Suprapubic skin (tissue), 4 donors: ENCODE measurements around the gene ERCC4. TPM values are rescaled to one million over a fixed set of nuclear protein-coding genes. Genes with fewer than 3 reads are reported as not detected.

Experiments used
- DNase-seq, 2 donors: peaks; one replicate each; pipeline ENCODE4 v3.0.0-alpha.2; 2019; ENCODE audit warnings: low spot score in 2 of 2
- H3K27ac ChIP-seq: fragments of 200-600 bp; sonication (generic); one replicate; pipeline ENCODE4 v1.5.1; 2019
- H3K27me3 ChIP-seq: fragments of 200-600 bp; sonication (generic); one replicate; pipeline ENCODE4 v1.5.1; 2019
- H3K36me3 ChIP-seq: fragments of 200-600 bp; sonication (generic); one replicate; pipeline ENCODE4 v1.5.1; 2019
- H3K4me1 ChIP-seq: fragments of 200-600 bp; sonication (generic); one replicate; pipeline ENCODE4 v1.5.1; 2019
- H3K4me3 ChIP-seq: fragments of 200-600 bp; sonication (generic); one replicate; pipeline ENCODE4 v1.5.1; 2019; ENCODE audit warnings: mild to moderate bottlenecking
- H3K9me3 ChIP-seq: fragments of 200-600 bp; sonication (generic); one replicate; pipeline ENCODE4 v1.5.1; 2019
- CTCF ChIP-seq, 2 donors: fragments of 200-600 bp in 1 of 2; fragments of 450-650 bp in 1 of 2; sonication (generic) in 1 of 2; IDR thresholded peaks; one replicate each; pipeline ENCODE4 v1.5.1; 2016 to 2019; ENCODE audit warnings: antibody characterized with exemption in 2 of 2, mild to moderate bottlenecking in 1 of 2, moderate library complexity in 1 of 2
- EP300 ChIP-seq: sonication (generic); formaldehyde crosslinking; IDR thresholded peaks from one replicate; pipeline ENCODE4 v1.6.1; 2017; ENCODE audit warnings: antibody characterized with exemption
- POLR2A ChIP-seq, 2 donors: fragments of 450-650 bp; IDR thresholded peaks; one replicate each; pipeline ENCODE4 v1.6.1; 2017; ENCODE audit warnings: antibody characterized with exemption in 2 of 2, mild to moderate bottlenecking in 2 of 2, moderate library complexity in 2 of 2
- POLR2AphosphoS5 ChIP-seq, 3 donors: sonication (generic); formaldehyde crosslinking; IDR thresholded peaks; one replicate each; pipeline ENCODE4 v1.6.1; 2017; ENCODE audit warnings: antibody characterized with exemption in 3 of 3
- WGBS: methylation state at CpG from one replicate; pipeline ENCODE4 v1.1.5; 2018; 5-methylcytosine and 5-hydroxymethylcytosine counted together
- total RNA-seq, 4 donors: library from RNA; depleted of rRNA; stranded (reverse); fragments of >200 nt; gene quantifications; one replicate each; pipeline ENCODE4 v1.1.0, GENCODE V29; 2016

Gene ERCC4
- total RNA-seq, 4 donors from 2014 or later, result 4.3 to 6.0 (median 5.2) TPM

GRCh38 chr16:13896543-13897182 is 23.3 kb upstream of the ERCC4 start:
- 86% methylated on average over 4 of the region's 4 CpGs for WGBS
- Histone ChIP-seq H3K27me3 (no peaks in the 10 kb centered on the region), H3K36me3 (no peaks in the 10 kb centered on the region), H3K4me1 (no peaks in the 10 kb centered on the region), H3K27ac (no peak overlapping the region), H3K4me3 (no peak overlapping the region), H3K9me3 (no peaks in the 10 kb centered on the region)
- TF ChIP-seq CTCF (IDR thresholded peaks at IDR 0.05), result no peak
- no peak for TF ChIP-seq POLR2AphosphoS5 (IDR thresholded peaks at IDR 0.05)
- TF ChIP-seq EP300, result no peak
- TF ChIP-seq POLR2A (IDR thresholded peaks at IDR 0.05), result no peak
- no peak for DNase-seq

- WGBS, result 67% methylated on average over 2 of the region's 2 CpGs
- Histone ChIP-seq H3K27ac (no peak overlapping the region), H3K9me3 (no peaks in the 10 kb centered on the region)
These were observed 22.1 kb upstream of the ERCC4 start for GRCh38 chr16:13897806-13898205.

GRCh38 chr16:13898233-13898632 is 21.7 kb upstream of the ERCC4 start:
- Histone ChIP-seq H3K4me3 (no peak overlapping the region), H3K36me3 (no peaks in the 10 kb centered on the region), H3K27ac (no peak overlapping the region), H3K9me3 (no peaks in the 10 kb centered on the region), H3K4me1 (no peaks in the 10 kb centered on the region), H3K27me3 (no peaks in the 10 kb centered on the region)
- DNase-seq, result no peak
- TF ChIP-seq CTCF (IDR thresholded peaks at IDR 0.05) (no peak), EP300 (no peak), POLR2A (IDR thresholded peaks at IDR 0.05) (no peak), POLR2AphosphoS5 (IDR thresholded peaks at IDR 0.05) (no peak)
- WGBS, result 60% methylated on average over 3 of the region's 3 CpGs

More at GRCh38 chr16:13897806-13898205, 22.1 kb upstream of the ERCC4 start:
- no peaks in the 10 kb centered on the region for H3K27me3 ChIP-seq
- no peaks in the 10 kb centered on the region for H3K36me3 ChIP-seq
- DNase-seq, result no peak
- no peaks in the 10 kb centered on the region for H3K4me1 ChIP-seq
- TF ChIP-seq CTCF (IDR thresholded peaks at IDR 0.05) (no peak), POLR2AphosphoS5 (IDR thresholded peaks at IDR 0.05) (no peak), POLR2A (IDR thresholded peaks at IDR 0.05) (no peak), EP300 (no peak)
- H3K4me3 ChIP-seq, result no peak overlapping the region

GRCh38 chr16:13902052-13902451 is 17.9 kb upstream of the ERCC4 start:
- WGBS, result 79% methylated on average over 3 of the region's 3 CpGs
- no peak for TF ChIP-seq POLR2AphosphoS5 (IDR thresholded peaks at IDR 0.05)
- TF ChIP-seq CTCF (IDR thresholded peaks at IDR 0.05), result no peak
- TF ChIP-seq EP300, result no peak
- TF ChIP-seq POLR2A (IDR thresholded peaks at IDR 0.05), result no peak
- H3K27ac ChIP-seq, result no peak overlapping the region
- H3K4me1 ChIP-seq, result no peaks in the 10 kb centered on the region
- H3K27me3 ChIP-seq, result no peaks in the 10 kb centered on the region
- H3K9me3 ChIP-seq, result no peaks in the 10 kb centered on the region
- no peak for DNase-seq
- no peaks in the 10 kb centered on the region for H3K36me3 ChIP-seq
- H3K4me3 ChIP-seq, result no peak overlapping the region

GRCh38 chr16:13902677-13903076 is 17.3 kb upstream of the ERCC4 start:
- DNase-seq, result no peak
- TF ChIP-seq CTCF (IDR thresholded peaks at IDR 0.05), result no peak
- TF ChIP-seq EP300, result no peak
- no peak for TF ChIP-seq POLR2A (IDR thresholded peaks at IDR 0.05)
- TF ChIP-seq POLR2AphosphoS5 (IDR thresholded peaks at IDR 0.05), result no peak
- WGBS, result 90% methylated on average over 3 of the region's 3 CpGs
- H3K4me3 ChIP-seq, result no peak overlapping the region
- H3K36me3 ChIP-seq, result no peaks in the 10 kb centered on the region
- H3K9me3 ChIP-seq, result no peaks in the 10 kb centered on the region
- H3K4me1 ChIP-seq, result no peaks in the 10 kb centered on the region
- no peaks in the 10 kb centered on the region for H3K27me3 ChIP-seq
- no peak overlapping the region for H3K27ac ChIP-seq
